SJSA1 (cell line): ENCODE data around the gene INSRR. TPM values are rescaled to one million over a fixed set of nuclear protein-coding genes. Genes with fewer than 3 reads are reported as not detected.
A peak's percentile ranks its signal among the peaks of the same experiment; 100 is the strongest.

Experiments used
- DNase-seq, 2 experiments: peaks; one replicate each; pipeline ENCODE4 v3.0.0-alpha.2; 2015 to 2020; ENCODE audit warnings: low spot score in 2 of 2, low read depth in 1 of 2
- H3K27ac ChIP-seq: fragments of 250-450 bp; sonication (Bioruptor Pico); 2 replicates; pipeline ENCODE4 v1.5.1; 2020; ENCODE audit warnings: mild to moderate bottlenecking, moderate library complexity
- H3K27me3 ChIP-seq: fragments of 250-450 bp; sonication (Bioruptor Pico); replicated peaks from 2 replicates; pipeline ENCODE4 v1.5.1; 2020; ENCODE audit warnings: mild to moderate bottlenecking, moderate library complexity
- H3K36me3 ChIP-seq: fragments of 250-450 bp; sonication (Bioruptor Pico); 2 replicates; pipeline ENCODE4 v1.5.1; 2020; ENCODE audit warnings: mild to moderate bottlenecking
- H3K4me1 ChIP-seq: fragments of 250-450 bp; sonication (Bioruptor Pico); replicated peaks from 2 replicates; pipeline ENCODE4 v1.6.1; 2021; ENCODE audit warnings: mild to moderate bottlenecking
- H3K4me3 ChIP-seq: fragments of 250-450 bp; sonication (Bioruptor Pico); 2 replicates; pipeline ENCODE4 v1.5.1; 2020; ENCODE audit warnings: mild to moderate bottlenecking
- H3K9me3 ChIP-seq: fragments of 250-450 bp; sonication (Bioruptor Pico); replicated peaks from 2 replicates; pipeline ENCODE4 v1.5.1; 2020; ENCODE audit warnings: mild to moderate bottlenecking
- total RNA-seq: library from RNA; depleted of rRNA; stranded (reverse); fragments of >200 nt; shearing (Covaris generic); gene quantifications from 2 replicates; pipeline ENCODE4 v1.2.3, GENCODE V29; 2014

INSRR gene
- total RNA-seq, 1 experiment from 2014 or later: not detected

DNA sequence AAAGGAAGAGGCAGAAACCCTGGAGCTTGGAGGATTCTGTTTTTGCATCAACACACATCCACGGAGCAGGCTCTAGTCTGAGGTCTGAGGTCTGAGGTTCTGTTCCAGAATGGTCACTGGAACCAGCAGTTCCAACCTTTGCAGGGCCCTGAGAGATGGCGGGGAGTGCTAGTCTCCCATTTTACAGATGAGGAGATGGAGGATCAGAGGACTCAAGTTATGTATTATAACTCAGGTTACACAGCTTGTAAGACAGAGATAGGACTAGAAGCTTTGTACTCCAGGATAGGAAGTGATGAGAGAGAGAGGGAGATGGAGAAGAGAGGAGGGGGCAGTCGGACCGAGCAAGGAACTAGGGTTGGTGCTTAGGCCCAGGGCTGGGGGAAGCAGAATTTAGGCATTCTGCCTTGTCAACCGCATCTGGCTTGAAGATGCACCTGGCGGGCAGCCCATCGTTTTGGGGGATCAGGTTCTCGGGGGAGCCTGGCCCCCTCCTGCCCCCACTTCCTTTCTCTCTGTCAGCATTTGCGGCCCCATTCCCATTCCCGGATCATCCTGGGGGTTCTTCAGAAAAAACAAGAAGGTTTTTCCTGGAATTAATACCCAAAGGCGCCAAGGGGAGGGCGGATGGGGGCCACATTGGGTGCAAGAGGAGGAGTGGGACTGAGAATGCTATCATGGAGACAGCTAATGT, 40.2 kb upstream of the INSRR start:
- Histone ChIP-seq H3K4me1 (peaks cover 48% of the 10 kb centered on the region), H3K36me3 (no peaks in the 10 kb centered on the region), H3K27me3 (no peaks in the 10 kb centered on the region), H3K9me3 (no peaks in the 10 kb centered on the region), H3K4me3 (no peak overlapping the region), H3K27ac (peak overlapping the region; percentile 98)
- no peak for DNase-seq

DNA sequence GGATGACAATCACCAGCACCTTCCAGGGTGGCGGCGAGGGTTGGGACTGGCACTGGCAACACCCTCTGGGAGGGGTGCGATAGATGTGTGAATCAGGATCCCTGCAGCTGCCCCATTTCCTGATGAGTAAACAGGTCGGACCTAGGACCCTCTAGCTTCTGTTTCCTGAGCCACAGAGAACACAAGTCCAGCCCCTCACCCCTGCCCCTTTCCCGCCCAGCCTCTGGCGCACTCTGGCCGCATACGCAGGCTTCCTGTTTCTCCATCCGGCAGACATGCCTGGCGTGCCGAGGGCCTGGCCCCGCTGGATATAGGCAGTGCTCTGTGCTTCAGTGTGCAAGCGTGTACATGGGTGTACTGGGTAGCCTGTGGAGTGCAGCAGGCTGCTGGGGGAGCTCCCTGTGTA, 39.2 kb upstream of the INSRR start:
- Histone ChIP-seq H3K9me3 (no peaks in the 10 kb centered on the region), H3K36me3 (no peaks in the 10 kb centered on the region), H3K27ac (peak overlapping the region; percentile 98), H3K4me1 (peaks cover 48% of the 10 kb centered on the region), H3K27me3 (no peaks in the 10 kb centered on the region), H3K4me3 (peak overlapping the region; percentile 9; the same call in 1 of the 2 replicates)
- no peak for DNase-seq

DNA sequence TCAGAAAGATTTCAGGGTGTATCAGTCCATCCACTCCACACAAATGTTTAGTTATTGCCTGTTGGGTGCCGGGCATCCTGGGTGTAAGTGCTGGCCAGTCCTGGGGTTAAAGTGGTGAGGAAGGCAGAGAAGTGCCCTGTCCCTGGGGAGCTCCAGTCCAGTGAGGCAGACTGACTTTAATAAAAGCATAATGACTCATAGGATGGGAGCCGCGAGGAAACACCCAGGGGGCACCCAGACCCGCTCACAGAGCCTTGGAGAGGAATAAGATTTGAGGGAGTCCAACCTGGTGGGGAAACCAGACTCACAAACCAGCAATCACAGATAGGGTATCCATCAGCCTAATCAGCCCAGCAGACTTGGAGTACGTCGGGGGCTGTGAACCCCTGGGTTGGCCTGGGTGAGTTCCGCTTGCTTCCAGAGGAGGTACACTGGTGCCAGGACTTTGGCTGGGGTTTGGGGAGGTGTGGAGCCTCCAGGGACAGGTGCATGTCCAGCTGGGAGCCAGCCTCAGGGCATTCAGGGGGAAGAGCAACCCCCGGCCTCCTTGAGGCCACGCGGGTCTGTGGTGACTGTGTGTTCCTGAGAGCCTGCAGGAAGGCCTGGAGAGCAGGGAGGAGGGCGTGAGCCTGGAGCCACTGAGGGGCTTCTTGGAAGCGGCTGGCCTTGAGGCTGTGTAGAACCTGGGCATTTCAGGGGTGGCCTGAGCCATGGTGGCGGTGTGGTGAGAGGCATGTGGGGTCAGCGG, 38.3 kb upstream of the INSRR start:
- no peaks in the 10 kb centered on the region for H3K27me3 ChIP-seq
- no peaks in the 10 kb centered on the region for H3K36me3 ChIP-seq
- H3K4me1 ChIP-seq: peaks cover 48% of the 10 kb centered on the region
- H3K27ac ChIP-seq: peak overlapping the region; percentile 98
- no peak overlapping the region for H3K4me3 ChIP-seq
- H3K9me3 ChIP-seq: no peaks in the 10 kb centered on the region
- DNase-seq: peak; percentile 85 to 86

DNA sequence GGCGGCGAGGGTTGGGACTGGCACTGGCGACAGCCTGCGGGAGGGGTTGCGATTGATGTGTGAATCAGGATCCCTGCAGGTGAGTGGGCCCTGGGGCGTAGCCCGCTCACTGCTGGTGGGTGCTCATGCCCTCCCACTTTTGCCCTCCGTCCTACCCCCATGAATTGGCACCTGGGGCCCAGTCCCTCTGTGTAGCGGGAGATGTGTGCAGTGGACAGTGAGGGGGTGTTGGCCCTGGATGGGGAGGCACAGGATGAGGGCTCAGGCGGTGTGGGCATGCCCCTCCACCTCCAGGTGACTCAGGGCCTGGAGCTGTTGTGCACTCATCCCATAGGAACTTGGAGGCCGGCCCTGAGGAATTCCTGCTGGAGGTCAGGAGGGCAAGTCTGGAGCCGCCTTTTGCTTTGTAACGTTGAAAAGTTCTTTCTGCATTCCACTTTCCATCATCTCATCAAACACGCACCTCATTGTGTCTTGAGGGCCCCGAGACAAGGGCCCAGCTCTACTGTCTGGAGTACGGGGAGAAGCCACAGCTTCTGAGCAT, 37.6 kb upstream of the INSRR start:
- Histone ChIP-seq H3K36me3 (no peaks in the 10 kb centered on the region), H3K27me3 (peaks cover 4% of the 10 kb centered on the region; the same call in 1 of the 2 replicates), H3K9me3 (no peaks in the 10 kb centered on the region), H3K4me1 (peaks cover 52% of the 10 kb centered on the region), H3K4me3 (no peak overlapping the region), H3K27ac (peak overlapping the region; percentile 98)
- peak; percentile 92 to 97 for DNase-seq

DNA sequence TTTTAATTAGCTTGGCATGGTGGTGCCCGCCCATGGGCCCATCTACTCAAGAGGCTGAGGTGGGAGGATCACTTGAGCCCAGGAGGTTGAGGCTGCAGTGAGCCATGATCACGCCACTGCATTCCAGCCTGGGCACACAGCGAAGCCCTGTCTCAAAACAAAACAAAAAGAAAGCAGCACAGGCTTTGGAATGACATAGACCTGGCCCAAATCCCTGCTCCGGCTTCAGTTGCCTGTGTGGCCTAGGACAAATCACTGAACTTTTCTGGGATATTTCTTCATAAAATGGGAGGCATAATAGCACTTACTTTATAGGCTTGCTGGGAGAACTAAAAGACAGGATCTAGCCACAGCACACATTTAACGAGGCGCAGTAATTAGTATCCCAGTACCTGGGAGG, 37.0 kb upstream of the INSRR start:
- Histone ChIP-seq H3K27ac (peak overlapping the region; percentile 98), H3K9me3 (no peaks in the 10 kb centered on the region), H3K4me1 (peaks cover 52% of the 10 kb centered on the region), H3K27me3 (peaks cover 4% of the 10 kb centered on the region; the same call in 1 of the 2 replicates), H3K4me3 (no peak overlapping the region), H3K36me3 (no peaks in the 10 kb centered on the region)
- DNase-seq: no peak

DNA sequence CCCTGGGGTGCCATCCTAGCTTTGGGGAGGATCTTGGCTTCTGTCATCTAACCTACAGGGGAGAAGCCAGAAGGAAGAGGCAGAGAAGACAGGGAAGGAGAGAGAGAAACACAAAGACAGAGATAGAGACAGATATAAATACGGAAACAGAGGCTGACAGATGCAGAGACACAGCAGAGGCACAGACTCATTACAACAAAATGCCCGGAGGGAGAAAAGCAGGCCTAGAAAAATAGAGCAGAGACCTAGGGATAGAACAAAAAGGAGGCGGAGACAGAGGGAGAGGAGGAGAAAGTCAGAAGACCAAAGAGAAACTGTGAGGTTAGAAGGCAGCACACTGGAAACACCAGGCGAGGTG, 36.5 kb upstream of the INSRR start:
- peak in 1 of 2 experiments; percentile 28 for DNase-seq
- Histone ChIP-seq H3K9me3 (no peaks in the 10 kb centered on the region), H3K27me3 (peaks cover 4% of the 10 kb centered on the region; the same call in 1 of the 2 replicates), H3K36me3 (no peaks in the 10 kb centered on the region), H3K27ac (peak overlapping the region; percentile 98), H3K4me3 (no peak overlapping the region), H3K4me1 (peaks cover 52% of the 10 kb centered on the region)

DNA sequence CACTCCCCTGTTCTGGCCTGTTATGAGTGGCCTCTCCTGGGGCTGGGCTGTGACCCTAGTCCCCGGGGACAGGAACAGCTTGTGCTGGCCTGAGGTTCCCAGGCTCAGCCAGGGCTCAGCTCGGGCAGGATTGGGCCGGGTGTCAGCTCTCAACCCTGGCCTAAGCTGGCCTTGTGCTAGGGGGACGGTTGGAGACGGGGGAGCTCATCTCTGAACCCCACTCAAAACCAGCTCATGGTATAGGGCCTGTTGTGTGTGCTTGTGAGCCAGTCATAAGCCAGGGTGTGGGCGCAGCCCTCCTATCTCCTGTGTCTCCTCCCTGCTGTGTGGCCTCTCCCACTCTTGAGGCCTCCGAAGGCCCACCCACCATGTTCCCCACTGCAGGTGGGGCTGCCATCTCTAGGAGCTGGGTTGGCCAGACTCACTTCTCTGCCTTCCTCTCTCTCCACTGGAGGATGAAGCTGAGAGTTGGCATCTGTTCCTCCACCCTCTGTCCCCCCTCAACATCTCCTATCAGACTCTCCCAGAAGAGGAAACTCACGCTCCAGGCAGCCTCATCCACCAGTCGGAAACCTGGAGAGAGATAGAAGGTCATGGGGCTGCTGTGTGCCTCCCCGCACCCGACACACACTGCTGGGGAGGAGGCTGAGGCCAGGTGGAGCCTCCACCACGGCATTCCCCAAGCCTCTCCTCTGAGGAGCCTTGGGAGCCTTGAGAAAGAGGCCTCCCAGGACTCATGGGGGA, 36.0 kb upstream of the INSRR start:
- H3K4me3 ChIP-seq: no peak overlapping the region
- peaks cover 52% of the 10 kb centered on the region for H3K4me1 ChIP-seq
- no peaks in the 10 kb centered on the region for H3K9me3 ChIP-seq
- DNase-seq: no peak
- peak overlapping the region; percentile 98 for H3K27ac ChIP-seq
- H3K27me3 ChIP-seq: peaks cover 4% of the 10 kb centered on the region; the same call in 1 of the 2 replicates
- H3K36me3 ChIP-seq: no peaks in the 10 kb centered on the region

DNA sequence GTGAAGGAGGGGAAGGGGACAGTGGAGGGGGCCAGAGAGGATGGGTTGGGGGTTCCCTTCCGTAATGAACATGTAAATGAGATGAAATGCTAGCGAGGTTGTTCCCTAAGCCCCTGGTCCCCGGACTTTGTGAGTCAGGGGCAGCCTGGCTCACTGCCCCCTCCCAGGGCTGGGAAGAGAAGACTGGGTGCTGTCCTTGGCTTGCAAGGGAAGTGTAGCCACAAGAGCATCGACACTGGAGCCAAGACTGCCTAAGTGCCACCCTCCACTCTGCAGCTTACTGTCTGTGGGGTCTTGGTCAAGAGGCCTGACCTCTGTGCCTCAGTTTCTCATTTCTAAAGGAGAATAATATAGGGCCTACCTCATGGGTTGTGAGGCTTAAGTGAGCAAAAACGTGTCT, 35.1 kb upstream of the INSRR start:
- Histone ChIP-seq H3K27me3 (peaks cover 4% of the 10 kb centered on the region; the same call in 1 of the 2 replicates), H3K4me1 (peaks cover 50% of the 10 kb centered on the region), H3K27ac (no peak overlapping the region), H3K4me3 (no peak overlapping the region), H3K9me3 (no peaks in the 10 kb centered on the region), H3K36me3 (no peaks in the 10 kb centered on the region)
- DNase-seq: no peak

DNA sequence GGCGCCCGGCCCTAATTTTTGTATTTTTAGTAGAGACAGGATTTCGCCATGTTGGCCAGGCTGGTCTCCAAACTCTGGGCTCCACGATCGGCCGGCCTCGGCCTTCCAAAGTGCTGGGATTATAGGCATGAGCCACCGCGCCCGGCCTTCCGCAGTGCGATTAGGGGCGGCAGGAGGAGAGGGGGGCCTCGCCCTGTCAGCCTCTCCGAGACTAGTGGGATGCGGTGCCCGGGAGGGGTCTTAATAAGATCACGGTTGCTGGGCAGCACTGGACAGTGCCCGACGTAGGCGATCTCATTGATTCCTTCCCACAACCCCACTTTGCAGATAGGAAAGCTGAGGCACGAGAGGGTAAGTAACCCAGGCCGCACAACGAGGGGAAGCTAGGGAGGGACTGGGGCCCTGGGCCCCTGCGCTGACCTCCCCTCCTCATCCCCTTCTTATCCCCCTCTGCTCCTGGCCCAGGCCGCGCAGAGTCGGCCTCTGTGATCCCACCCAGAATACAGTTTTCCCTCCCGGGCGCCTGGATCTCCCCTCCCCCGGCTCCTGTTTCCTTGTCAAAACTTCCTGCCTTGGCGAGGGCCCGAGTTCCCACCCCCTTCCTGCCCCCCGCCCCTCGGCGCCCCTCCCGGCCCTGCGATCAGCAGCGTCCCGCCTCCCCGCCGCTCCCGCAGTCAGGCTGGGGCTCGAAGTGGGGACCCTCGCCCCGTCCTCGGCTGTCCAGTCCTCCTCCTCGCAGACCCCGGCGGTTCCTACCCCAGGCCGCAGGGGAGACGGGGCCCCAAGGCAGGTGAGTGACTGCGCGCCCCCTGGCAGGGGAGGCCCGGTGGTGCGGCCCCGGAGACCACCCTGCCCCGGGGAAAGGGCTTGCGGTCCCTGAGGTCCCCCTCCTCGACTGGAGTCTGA, 34.4 kb upstream of the INSRR start, which contains the start of gene PEAR1:
PEAR1 (plus strand) TSS at position 671 of the 906 bp plus-strand sequence. CDS start 10,209 bp downstream, outside the sequence.
- DNase-seq: no peak
- Histone ChIP-seq H3K36me3 (no peaks in the 10 kb centered on the region), H3K4me3 (no peak within 1 kb of the TSS), H3K27me3 (peaks cover 4% of the 10 kb centered on the region; the same call in 1 of the 2 replicates), H3K4me1 (peaks cover 43% of the 10 kb centered on the region), H3K9me3 (no peaks in the 10 kb centered on the region), H3K27ac (no peak within 1 kb of the TSS)

DNA sequence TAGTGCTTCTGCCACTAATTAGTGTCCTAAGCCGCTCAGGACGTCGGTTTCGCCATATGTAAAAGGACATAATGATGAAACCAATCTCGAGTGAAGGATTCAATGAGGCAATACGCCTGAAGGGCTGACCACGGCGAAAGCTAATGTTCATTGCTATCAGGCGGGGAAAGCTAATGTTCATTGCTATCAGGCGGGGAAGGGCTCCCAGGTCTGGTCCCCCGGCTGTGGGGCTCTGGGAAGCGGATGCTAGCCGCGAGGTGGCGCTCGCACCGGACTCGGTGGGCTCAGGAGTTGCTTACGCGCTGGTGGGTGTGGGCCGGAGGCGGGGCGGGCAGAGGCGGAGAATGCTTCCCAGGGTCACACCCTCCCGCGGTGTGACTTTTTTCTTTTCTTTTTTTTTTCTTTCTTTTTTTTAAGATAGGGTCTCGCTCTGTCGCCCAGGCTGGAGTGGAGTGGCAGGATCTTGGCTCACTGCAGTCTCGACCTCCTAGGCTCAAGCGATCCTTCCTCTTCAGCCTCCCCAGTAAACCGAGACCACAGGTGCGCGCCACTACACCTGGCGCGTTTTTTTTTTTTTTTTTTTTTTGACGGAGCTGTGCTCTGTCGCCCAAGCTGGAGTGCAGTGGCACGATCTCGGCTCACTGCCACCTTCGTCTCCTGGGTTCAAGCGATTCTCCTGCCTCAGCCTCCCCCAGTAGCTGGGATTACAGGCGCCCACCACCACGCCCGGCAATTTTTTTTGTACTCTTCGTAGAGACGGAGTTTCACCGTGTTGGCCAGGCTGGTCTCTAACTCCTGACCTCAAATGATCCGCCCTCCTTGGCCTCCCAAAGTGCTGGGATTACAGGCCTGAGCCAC, 33.5 kb upstream of the INSRR start:
- H3K4me1 ChIP-seq: peaks cover 34% of the 10 kb centered on the region
- no peak overlapping the region for H3K27ac ChIP-seq
- H3K9me3 ChIP-seq: no peaks in the 10 kb centered on the region
- H3K27me3 ChIP-seq: peaks cover 4% of the 10 kb centered on the region; the same call in 1 of the 2 replicates
- no peaks in the 10 kb centered on the region for H3K36me3 ChIP-seq
- peak; percentile 72 to 94 for DNase-seq
- no peak overlapping the region for H3K4me3 ChIP-seq

DNA sequence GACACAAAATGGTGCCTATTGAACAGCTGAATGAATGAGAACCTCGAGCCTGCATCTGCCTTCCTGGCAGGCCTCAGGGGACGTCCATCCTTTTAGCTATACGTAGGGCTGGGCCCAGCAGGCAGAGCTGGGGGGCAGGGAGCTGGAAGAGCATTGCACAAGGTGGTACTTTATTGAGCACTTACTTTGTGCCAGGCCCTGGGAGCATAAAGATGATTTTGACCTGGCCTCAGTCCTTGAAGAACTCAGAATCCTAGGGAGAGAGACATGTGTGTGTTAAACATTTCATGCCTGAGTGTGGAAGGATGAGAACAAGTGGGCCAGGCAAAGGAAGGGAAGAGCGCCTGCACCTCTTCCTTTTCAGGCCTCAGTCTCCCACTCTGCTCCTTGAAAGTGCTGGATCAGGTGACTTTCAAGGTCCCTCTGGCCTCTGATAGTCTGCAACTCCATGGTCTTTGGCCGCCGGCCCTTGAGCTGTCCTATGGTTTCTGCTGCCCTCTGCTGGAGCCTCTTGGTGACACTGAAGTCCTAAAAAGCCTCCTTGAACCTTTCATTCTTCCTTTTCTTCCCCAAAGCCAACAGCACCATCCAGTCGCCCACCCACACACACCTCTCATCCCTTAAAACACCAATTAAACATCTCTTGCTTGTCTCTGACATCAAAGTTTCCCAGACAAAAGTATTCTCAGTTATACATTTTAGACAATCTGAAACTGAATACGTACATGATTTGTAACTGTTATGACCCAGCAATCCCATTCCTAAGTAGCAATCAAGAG, 31.1 kb upstream of the INSRR start:
- H3K36me3 ChIP-seq: no peaks in the 10 kb centered on the region
- H3K9me3 ChIP-seq: no peaks in the 10 kb centered on the region
- H3K27me3 ChIP-seq: peaks cover 6% of the 10 kb centered on the region
- H3K4me3 ChIP-seq: no peak overlapping the region
- H3K27ac ChIP-seq: no peak overlapping the region
- DNase-seq: peak; percentile 51 to 76
- H3K4me1 ChIP-seq: peaks cover 10% of the 10 kb centered on the region
